ENCODE measurements around the gene ARHGAP23.
"Not testable (repeated sequence)": the region's sequence is repeated elsewhere in the genome, so short reads cannot be mapped to it uniquely, and the experiment has no call there.

The ARHGAP23 gene

GRCh38 chr17:38530856-38531255 lies 102.6 kb downstream of the ARHGAP23 start:
- not testable (repeated sequence) for DNase-seq

GRCh38 chr17:38531761-38532160 lies 103.5 kb downstream of the ARHGAP23 start:
- not testable (repeated sequence) for DNase-seq

- DNase-seq: no peak
Measured at GRCh38 chr17:38532451-38532850, 104.2 kb downstream of the ARHGAP23 start.

GRCh38 chr17:38533241-38533640 lies 105.0 kb downstream of the ARHGAP23 start:
- no peak for DNase-seq

GRCh38 chr17:38533866-38534497 lies 105.7 kb downstream of the ARHGAP23 start:
- DNase-seq: no peak

GRCh38 chr17:38534498-38534885 lies 106.2 kb downstream of the ARHGAP23 start:
- DNase-seq: no peak

GRCh38 chr17:38535886-38536285 lies 107.6 kb downstream of the ARHGAP23 start:
- no peak for DNase-seq

- DNase-seq: no peak
Measured at GRCh38 chr17:38536661-38537060, 108.4 kb downstream of the ARHGAP23 start.

GRCh38 chr17:38538906-38539305 lies 110.6 kb downstream of the ARHGAP23 start:
- no peak for DNase-seq

- DNase-seq: no peak
Measured at GRCh38 chr17:38539386-38539785, 111.1 kb downstream of the ARHGAP23 start.

- no peak for DNase-seq
Measured at GRCh38 chr17:38540514-38541045, 112.3 kb downstream of the ARHGAP23 start.

- DNase-seq: no peak
Measured at GRCh38 chr17:38541281-38541680, 113.0 kb downstream of the ARHGAP23 start.

GRCh38 chr17:38542286-38542685 lies 114.0 kb downstream of the ARHGAP23 start:
- DNase-seq: no peak

- DNase-seq: no peak
Measured at GRCh38 chr17:38543403-38544174, 115.3 kb downstream of the ARHGAP23 start.

GRCh38 chr17:38544175-38544838 lies 116.0 kb downstream of the ARHGAP23 start:
- DNase-seq: no peak

GRCh38 chr17:38544839-38545209 lies 116.6 kb downstream of the ARHGAP23 start:
- no peak for DNase-seq

GRCh38 chr17:38545531-38546225 lies 117.4 kb downstream of the ARHGAP23 start:
- no peak for DNase-seq

- DNase-seq: no peak
Measured at GRCh38 chr17:38546396-38546795, 118.1 kb downstream of the ARHGAP23 start.

- no peak for DNase-seq
Measured at GRCh38 chr17:38547444-38547843, 119.2 kb downstream of the ARHGAP23 start.

- no peak for DNase-seq
Measured at GRCh38 chr17:38549285-38549684, 121.0 kb downstream of the ARHGAP23 start.

GRCh38 chr17:38550661-38551060 lies 122.4 kb downstream of the ARHGAP23 start:
- no peak for DNase-seq

- DNase-seq: no peak
Measured at GRCh38 chr17:38551121-38551520, 122.9 kb downstream of the ARHGAP23 start.

- no peak for DNase-seq
Measured at GRCh38 chr17:38552343-38552742, 124.1 kb downstream of the ARHGAP23 start.

Data from stimulated activated CD4-positive, alpha-beta T cell treated with anti-CD3 and anti-CD28 coated beads, Interleukin-4, amount 100 ng/mL, for 24 hours (primary cell).